Adrenal gland (tissue), 5 donors: ENCODE measurements around the gene FNDC1.

Experiments
- CTCF ChIP-seq, 6 experiments: fragments of 450-650 bp in 4 of 6; fragments of 200-600 bp in 2 of 6; sonication (generic) in 1 of 6; IDR thresholded peaks; 1 replicate in 5 of 6; 2 replicates in 1 of 6; pipeline versions ENCODE4 v1.5.1 to v1.8.0; 2016 to 2021; ENCODE audit warnings: antibody characterized with exemption in 6 of 6, mild to moderate bottlenecking in 2 of 6, moderate library complexity in 1 of 6
- POLR2A ChIP-seq, 2 donors: fragments of 450-650 bp; IDR thresholded peaks; one replicate each; pipeline ENCODE4 v1.6.1; 2017; ENCODE audit warnings: antibody characterized with exemption in 2 of 2, mild to moderate bottlenecking in 2 of 2, moderate library complexity in 1 of 2
- donor health status: DM: no; HTN: no; CAD: no.

GRCh38 chr6:159157431-159157830, 11.8 kb upstream of the FNDC1 start:
- TF ChIP-seq CTCF (IDR thresholded peaks at IDR 0.05) (no peak), POLR2A (IDR thresholded peaks at IDR 0.05) (no peak)
